ENCODE measurements around the gene EPHA2.

The EPHA2 gene

GRCh38 chr1:16076031-16076864 lies 79.6 kb downstream of the EPHA2 start:
- no peak for DNase-seq (ENCODE audit: low read depth in 4 of 4, low spot score in 1 of 4)

- DNase-seq (ENCODE audit: low read depth in 4 of 4, low spot score in 1 of 4): no peak
These were observed 80.4 kb downstream of the EPHA2 start for GRCh38 chr1:16075337-16076030.

Measured in stimulated activated CD4-positive, alpha-beta T cell treated with anti-CD3 and anti-CD28 coated beads, Interleukin-1b, Interleukin-23, amount 100 ng/mL, for 24 hours (primary cell).